Coronary artery (tissue), 2 donors: Measurements from ENCODE around the gene SOX21.

Source experiments
- DNase-seq: peaks from one replicate; pipeline ENCODE4 v3.0.0-alpha.2; 2017; ENCODE audit warnings: low spot score
- H3K27ac ChIP-seq, 2 donors: fragments of 200-600 bp; sonication (generic); one replicate each; pipeline ENCODE4 v1.5.1; 2016 to 2019
- H3K4me3 ChIP-seq: fragments of 200-600 bp; sonication (generic); 2 replicates; pipeline ENCODE4 v1.5.1; 2016; ENCODE audit warnings: mild to moderate bottlenecking, moderate library complexity
- CTCF ChIP-seq: fragments of 200-600 bp; sonication (generic); IDR thresholded peaks from one replicate; pipeline ENCODE4 v1.5.1; 2019; ENCODE audit warnings: antibody characterized with exemption

SOX21 gene

GRCh38 chr13:94712287-94712811 lies at the start of gene SOX21:
Gene SOX21 (minus strand): TSS chr13:94712545. CDS start chr13:94712049, 496 bp downstream.
- DNase-seq: no peak
- H3K4me3 ChIP-seq: peak within 1 kb of the TSS; percentile 59
- H3K27ac ChIP-seq: no peak within 1 kb of the TSS
- no peak for TF ChIP-seq CTCF

- no peak for TF ChIP-seq CTCF
- Histone ChIP-seq H3K4me3 (no peak overlapping the region), H3K27ac (no peak overlapping the region)
- no peak for DNase-seq
These were observed 49.1 kb upstream of the SOX21 start for GRCh38 chr13:94761407-94761806.

GRCh38 chr13:94759120-94759728 lies 46.9 kb upstream of the SOX21 start:
- H3K27ac ChIP-seq: no peak overlapping the region
- TF ChIP-seq CTCF: no peak
- no peak for DNase-seq
- no peak overlapping the region for H3K4me3 ChIP-seq

GRCh38 chr13:94758436-94758960 lies 46.2 kb upstream of the SOX21 start:
- Histone ChIP-seq H3K4me3 (no peak overlapping the region), H3K27ac (no peak overlapping the region)
- TF ChIP-seq CTCF: no peak
- DNase-seq: no peak

GRCh38 chr13:94753327-94753726 lies 41.0 kb upstream of the SOX21 start:
- Histone ChIP-seq H3K27ac (no peak overlapping the region), H3K4me3 (no peak overlapping the region)
- DNase-seq: no peak
- no peak for TF ChIP-seq CTCF

- TF ChIP-seq CTCF: no peak
- DNase-seq: no peak
- H3K27ac ChIP-seq: no peak overlapping the region
- H3K4me3 ChIP-seq: no peak overlapping the region
These were observed 36.8 kb upstream of the SOX21 start for GRCh38 chr13:94749162-94749561.

GRCh38 chr13:94739235-94739634 lies 26.9 kb upstream of the SOX21 start:
- H3K27ac ChIP-seq: no peak overlapping the region
- no peak for TF ChIP-seq CTCF
- no peak overlapping the region for H3K4me3 ChIP-seq
- DNase-seq: no peak
